HepG2 (cell line): ENCODE measurements around the gene MT1M. TPM values are rescaled to one million over a fixed set of nuclear protein-coding genes. Genes with fewer than 3 reads are reported as not detected.

Experiments
- CHCHD3 ChIP-seq: sonication (generic); formaldehyde crosslinking; IDR thresholded peaks from 2 replicates; pipeline ENCODE4 v1.8.0; 2022; ENCODE audit warnings: mild to moderate bottlenecking, missing genetic modification reagents, moderate library complexity
- HOXD1 ChIP-seq: sonication (generic); formaldehyde crosslinking; IDR thresholded peaks from 2 replicates; pipeline ENCODE4 v1.5.0; 2020; ENCODE audit warnings: missing genetic modification reagents
- ONECUT2 ChIP-seq: sonication (generic); formaldehyde crosslinking; IDR thresholded peaks from 2 replicates; pipeline ENCODE4 v1.4.0; 2020; ENCODE audit warnings: missing genetic modification reagents
- ZFY ChIP-seq: sonication (generic); formaldehyde crosslinking; IDR thresholded peaks from 2 replicates; pipeline ENCODE4 v1.4.0; 2020; ENCODE audit warnings: missing genetic modification reagents
- ZNF207 ChIP-seq: fragments of 450-650 bp; IDR thresholded peaks from 2 replicates; pipeline ENCODE4 v1.6.1; 2016; ENCODE audit warnings: antibody characterized with exemption, borderline replicate concordance
- ZNF432 ChIP-seq: sonication (generic); formaldehyde crosslinking; IDR thresholded peaks from 2 replicates; pipeline ENCODE4 v1.5.0; 2020; ENCODE audit warnings: missing genetic modification reagents, mild to moderate bottlenecking, borderline replicate concordance
- ZNF546 ChIP-seq: sonication (generic); formaldehyde crosslinking; conservative IDR thresholded peaks from 2 replicates; pipeline ENCODE4 v1.8.1; 2023; ENCODE audit warnings: mild to moderate bottlenecking, missing genetic modification reagents
- polyA plus RNA-seq, 8 experiments: library from polyadenylated mRNA; depleted of rRNA in 3 of 8; stranded (reverse) in 7 of 8; unstranded in 1 of 8; fragments of >200 nt; fragmentation: Illumina TruSeq in 4 of 8; extraction: Trizol in 4 of 8; gene quantifications; 2 replicates each; pipeline versions ENCODE4 v1.2.1 to v1.2.3, GENCODE V29; 2011 to 2016; ENCODE audit warnings: low read depth in 4 of 8, missing spikeins in 1 of 8, mixed read lengths in 1 of 8; ENCODE audit not compliant: insufficient read depth in 1 of 8
- total RNA-seq, 5 experiments: library from RNA; depleted of rRNA; stranded (reverse); fragments of >200 nt; fragmentation: Illumina TruSeq; extraction: Trizol; gene quantifications; 2 replicates each; pipeline ENCODE4 v1.2.3, GENCODE V29; 2016; ENCODE audit warnings: low read depth in 1 of 5
- TF ChIP-seq, protein P1 (sequence below): IDR thresholded peaks from 2 replicates; pipeline ENCODE4 v1.6.1; 2012; ENCODE audit warnings: low read length, improper control_type of control experiment
- TF ChIP-seq, protein P2 (sequence below), 2 experiments: IDR thresholded peaks; 2 replicates each; pipeline ENCODE4 v1.6.1; 2011 to 2012; ENCODE audit warnings: low read length in 2 of 2, borderline replicate concordance in 1 of 2, low read depth in 1 of 2, mild to moderate bottlenecking in 1 of 2, moderate library complexity in 1 of 2
- TF ChIP-seq, protein P3 (sequence below): sonication (generic); formaldehyde crosslinking; IDR thresholded peaks from 2 replicates; pipeline ENCODE4 v1.4.0; 2020; ENCODE audit warnings: missing genetic modification reagents

MT1M gene
- total and polyA plus RNA-seq, 2 of the 13 experiments (the other 11 are each of a cell fraction or from before 2014, with no cell fraction given): 4.6 TPM; not detected in 1

DNA sequence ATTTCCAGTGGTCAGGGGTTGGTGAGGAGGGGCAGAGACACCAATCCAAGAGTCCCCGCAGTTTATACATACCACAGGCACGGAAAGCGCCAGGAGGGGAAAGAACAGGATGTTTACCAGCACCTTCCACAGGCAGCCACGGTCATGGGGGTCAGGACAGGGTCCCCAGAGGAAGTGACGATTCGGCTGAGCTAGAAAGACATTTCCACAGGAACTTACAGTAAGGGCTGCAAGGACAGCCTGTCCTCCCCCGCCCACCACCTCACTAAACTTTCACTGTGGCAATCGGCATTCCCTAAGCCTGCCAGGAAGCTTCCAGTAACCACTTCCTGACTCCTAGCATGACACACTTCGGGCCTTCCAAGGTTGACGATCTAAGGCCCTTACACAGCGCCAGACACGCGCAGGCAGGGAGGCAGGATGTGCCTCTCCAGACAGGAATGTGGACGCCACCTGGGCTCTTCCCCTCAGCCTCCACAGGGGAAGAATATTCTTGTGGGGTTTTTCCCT, 25.3 kb upstream of the MT1M start (continued):
- TF ChIP-seq, protein P1, sequence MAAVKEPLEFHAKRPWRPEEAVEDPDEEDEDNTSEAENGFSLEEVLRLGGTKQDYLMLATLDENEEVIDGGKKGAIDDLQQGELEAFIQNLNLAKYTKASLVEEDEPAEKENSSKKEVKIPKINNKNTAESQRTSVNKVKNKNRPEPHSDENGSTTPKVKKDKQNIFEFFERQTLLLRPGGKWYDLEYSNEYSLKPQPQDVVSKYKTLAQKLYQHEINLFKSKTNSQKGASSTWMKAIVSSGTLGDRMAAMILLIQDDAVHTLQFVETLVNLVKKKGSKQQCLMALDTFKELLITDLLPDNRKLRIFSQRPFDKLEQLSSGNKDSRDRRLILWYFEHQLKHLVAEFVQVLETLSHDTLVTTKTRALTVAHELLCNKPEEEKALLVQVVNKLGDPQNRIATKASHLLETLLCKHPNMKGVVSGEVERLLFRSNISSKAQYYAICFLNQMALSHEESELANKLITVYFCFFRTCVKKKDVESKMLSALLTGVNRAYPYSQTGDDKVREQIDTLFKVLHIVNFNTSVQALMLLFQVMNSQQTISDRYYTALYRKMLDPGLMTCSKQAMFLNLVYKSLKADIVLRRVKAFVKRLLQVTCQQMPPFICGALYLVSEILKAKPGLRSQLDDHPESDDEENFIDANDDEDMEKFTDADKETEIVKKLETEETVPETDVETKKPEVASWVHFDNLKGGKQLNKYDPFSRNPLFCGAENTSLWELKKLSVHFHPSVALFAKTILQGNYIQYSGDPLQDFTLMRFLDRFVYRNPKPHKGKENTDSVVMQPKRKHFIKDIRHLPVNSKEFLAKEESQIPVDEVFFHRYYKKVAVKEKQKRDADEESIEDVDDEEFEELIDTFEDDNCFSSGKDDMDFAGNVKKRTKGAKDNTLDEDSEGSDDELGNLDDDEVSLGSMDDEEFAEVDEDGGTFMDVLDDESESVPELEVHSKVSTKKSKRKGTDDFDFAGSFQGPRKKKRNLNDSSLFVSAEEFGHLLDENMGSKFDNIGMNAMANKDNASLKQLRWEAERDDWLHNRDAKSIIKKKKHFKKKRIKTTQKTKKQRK: no peak
- TF ChIP-seq ONECUT2 (CRISPR knock-in tag): peak; percentile 37; the same call in 1 of the 2 replicates
- 0 out of 2 replicates have a peak, but pooled peaks have one; percentile 74 for TF ChIP-seq CHCHD3
- no peak for TF ChIP-seq ZNF432
- TF ChIP-seq HOXD1 (CRISPR knock-in tag): peak; percentile 62; the same call in 1 of the 2 replicates
- TF ChIP-seq ZNF546 (CRISPR knock-in tag): no peak
- TF ChIP-seq ZNF207: no peak
- TF ChIP-seq, protein P2, sequence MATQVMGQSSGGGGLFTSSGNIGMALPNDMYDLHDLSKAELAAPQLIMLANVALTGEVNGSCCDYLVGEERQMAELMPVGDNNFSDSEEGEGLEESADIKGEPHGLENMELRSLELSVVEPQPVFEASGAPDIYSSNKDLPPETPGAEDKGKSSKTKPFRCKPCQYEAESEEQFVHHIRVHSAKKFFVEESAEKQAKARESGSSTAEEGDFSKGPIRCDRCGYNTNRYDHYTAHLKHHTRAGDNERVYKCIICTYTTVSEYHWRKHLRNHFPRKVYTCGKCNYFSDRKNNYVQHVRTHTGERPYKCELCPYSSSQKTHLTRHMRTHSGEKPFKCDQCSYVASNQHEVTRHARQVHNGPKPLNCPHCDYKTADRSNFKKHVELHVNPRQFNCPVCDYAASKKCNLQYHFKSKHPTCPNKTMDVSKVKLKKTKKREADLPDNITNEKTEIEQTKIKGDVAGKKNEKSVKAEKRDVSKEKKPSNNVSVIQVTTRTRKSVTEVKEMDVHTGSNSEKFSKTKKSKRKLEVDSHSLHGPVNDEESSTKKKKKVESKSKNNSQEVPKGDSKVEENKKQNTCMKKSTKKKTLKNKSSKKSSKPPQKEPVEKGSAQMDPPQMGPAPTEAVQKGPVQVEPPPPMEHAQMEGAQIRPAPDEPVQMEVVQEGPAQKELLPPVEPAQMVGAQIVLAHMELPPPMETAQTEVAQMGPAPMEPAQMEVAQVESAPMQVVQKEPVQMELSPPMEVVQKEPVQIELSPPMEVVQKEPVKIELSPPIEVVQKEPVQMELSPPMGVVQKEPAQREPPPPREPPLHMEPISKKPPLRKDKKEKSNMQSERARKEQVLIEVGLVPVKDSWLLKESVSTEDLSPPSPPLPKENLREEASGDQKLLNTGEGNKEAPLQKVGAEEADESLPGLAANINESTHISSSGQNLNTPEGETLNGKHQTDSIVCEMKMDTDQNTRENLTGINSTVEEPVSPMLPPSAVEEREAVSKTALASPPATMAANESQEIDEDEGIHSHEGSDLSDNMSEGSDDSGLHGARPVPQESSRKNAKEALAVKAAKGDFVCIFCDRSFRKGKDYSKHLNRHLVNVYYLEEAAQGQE (IDR thresholded peaks at IDR 0.05; ENCODE audit: borderline replicate concordance in 1 of 2, low read depth in 1 of 2, low read length in 2 of 2): no peak; a peak in 1 of 4 replicates
- TF ChIP-seq ZFY: peak; percentile 88
- TF ChIP-seq, protein P3, sequence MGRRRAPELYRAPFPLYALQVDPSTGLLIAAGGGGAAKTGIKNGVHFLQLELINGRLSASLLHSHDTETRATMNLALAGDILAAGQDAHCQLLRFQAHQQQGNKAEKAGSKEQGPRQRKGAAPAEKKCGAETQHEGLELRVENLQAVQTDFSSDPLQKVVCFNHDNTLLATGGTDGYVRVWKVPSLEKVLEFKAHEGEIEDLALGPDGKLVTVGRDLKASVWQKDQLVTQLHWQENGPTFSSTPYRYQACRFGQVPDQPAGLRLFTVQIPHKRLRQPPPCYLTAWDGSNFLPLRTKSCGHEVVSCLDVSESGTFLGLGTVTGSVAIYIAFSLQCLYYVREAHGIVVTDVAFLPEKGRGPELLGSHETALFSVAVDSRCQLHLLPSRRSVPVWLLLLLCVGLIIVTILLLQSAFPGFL (CRISPR knock-in tag): 0 out of 2 replicates have a peak, but pooled peaks have one; percentile 73
